GM15510 (cell line): ENCODE data around the gene PTGDR2.

Experiments
- POLR2A ChIP-seq: IDR thresholded peaks from 3 replicates; pipeline ENCODE4 v1.6.1; 2011; ENCODE audit warnings: borderline replicate concordance; ENCODE audit not compliant: insufficient read length; ENCODE audit errors: extremely low read depth

Gene PTGDR2

GRCh38 chr11:60816590-60817157 lies 39.1 kb downstream of the PTGDR2 start:
- TF ChIP-seq POLR2A: no peak

GRCh38 chr11:60814112-60814511 lies 41.6 kb downstream of the PTGDR2 start:
- TF ChIP-seq POLR2A: no peak

GRCh38 chr11:60813324-60813723 lies 42.4 kb downstream of the PTGDR2 start:
- no peak for TF ChIP-seq POLR2A

- TF ChIP-seq POLR2A: no peak
Observed at GRCh38 chr11:60810569-60810968, 45.2 kb downstream of the PTGDR2 start.

- TF ChIP-seq POLR2A: no peak
Observed at GRCh38 chr11:60810151-60810550, 45.6 kb downstream of the PTGDR2 start.

GRCh38 chr11:60809691-60810090 lies 46.1 kb downstream of the PTGDR2 start:
- no peak for TF ChIP-seq POLR2A

- TF ChIP-seq POLR2A: no peak
Observed at GRCh38 chr11:60809249-60809648, 46.5 kb downstream of the PTGDR2 start.

GRCh38 chr11:60803273-60803936 lies 52.3 kb downstream of the PTGDR2 start:
- no peak for TF ChIP-seq POLR2A

- no peak for TF ChIP-seq POLR2A
Observed at GRCh38 chr11:60801194-60801593, 54.6 kb downstream of the PTGDR2 start.
